ENCODE measurements around the gene KCNMA1. TPM values are rescaled to one million over a fixed set of nuclear protein-coding genes. Genes with fewer than 3 reads are reported as not detected.
A peak's percentile ranks its signal among the peaks of the same experiment; 100 is the strongest.

KCNMA1 gene
- total RNA-seq, 1 experiment from 2014 or later: 20.7 TPM

DNA sequence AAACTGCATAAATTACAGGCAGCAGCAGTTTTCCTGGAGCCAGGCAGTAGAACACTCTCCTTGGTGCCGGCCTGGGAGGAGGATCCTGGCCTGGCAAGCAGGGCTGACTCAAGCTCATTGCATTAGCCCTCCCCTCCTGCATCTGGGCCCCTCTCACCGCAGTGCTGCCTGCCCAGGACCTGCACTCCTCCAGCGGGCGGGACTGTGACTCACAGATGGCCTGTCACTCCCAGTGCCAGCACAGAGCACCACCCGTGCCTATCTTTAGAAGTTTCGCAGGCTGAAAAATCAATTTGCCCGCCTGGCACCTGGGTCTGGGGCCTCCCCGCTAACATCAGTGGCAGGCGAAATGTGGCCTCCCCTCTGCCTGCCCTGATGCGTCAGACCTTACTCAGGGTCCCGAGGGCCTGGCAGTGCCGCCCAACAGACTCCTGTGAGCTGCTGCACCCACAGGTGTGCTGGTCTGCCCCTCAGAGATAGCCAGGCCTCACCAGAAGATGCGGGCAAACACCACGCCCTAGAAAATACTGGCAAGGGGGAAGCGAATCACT is 123.8 kb downstream of the KCNMA1 start:
- Mint-ChIP-seq H3K4me3 (ENCODE audit: unreplicated experiment) (no peak overlapping the region), H3K27me3 (ENCODE audit: insufficient read depth, unreplicated experiment) (no peaks in the 10 kb centered on the region), H3K9me3 (ENCODE audit: unreplicated experiment) (no peaks in the 10 kb centered on the region), H3K36me3 (ENCODE audit: insufficient read depth, unreplicated experiment) (no peaks in the 10 kb centered on the region), H3K4me1 (ENCODE audit: low read depth, unreplicated experiment) (peaks cover 42% of the 10 kb centered on the region), H3K27ac (ENCODE audit: unreplicated experiment) (no peak overlapping the region)
- H3K27me3 ChIP-seq (replicated peaks; ENCODE audit: control insufficient read depth, insufficient read depth, low read length): no peaks in the 10 kb centered on the region
- CTCF ChIA-PET: no interaction called here
- no peak overlapping the region for H3K4me3 ChIP-seq (ENCODE audit: low read depth, low read length)
- no peaks in the 10 kb centered on the region for H3K36me3 ChIP-seq (ENCODE audit: control insufficient read depth, insufficient read depth, low read length)
- POLR2A ChIA-PET: interaction anchor here (0.6 kb wide), 1 partner anchor 9 kb away, joined by 9 read pairs; no protein-coding TSS in a partner anchor
- no TSS peak for BruUV-seq (replicated peaks)
- no peaks in the 10 kb centered on the region for H3K9me3 ChIP-seq
- DNase-seq: no peak
- peaks cover 29% of the 10 kb centered on the region for H3K4me1 ChIP-seq
- TF ChIP-seq, protein P1, sequence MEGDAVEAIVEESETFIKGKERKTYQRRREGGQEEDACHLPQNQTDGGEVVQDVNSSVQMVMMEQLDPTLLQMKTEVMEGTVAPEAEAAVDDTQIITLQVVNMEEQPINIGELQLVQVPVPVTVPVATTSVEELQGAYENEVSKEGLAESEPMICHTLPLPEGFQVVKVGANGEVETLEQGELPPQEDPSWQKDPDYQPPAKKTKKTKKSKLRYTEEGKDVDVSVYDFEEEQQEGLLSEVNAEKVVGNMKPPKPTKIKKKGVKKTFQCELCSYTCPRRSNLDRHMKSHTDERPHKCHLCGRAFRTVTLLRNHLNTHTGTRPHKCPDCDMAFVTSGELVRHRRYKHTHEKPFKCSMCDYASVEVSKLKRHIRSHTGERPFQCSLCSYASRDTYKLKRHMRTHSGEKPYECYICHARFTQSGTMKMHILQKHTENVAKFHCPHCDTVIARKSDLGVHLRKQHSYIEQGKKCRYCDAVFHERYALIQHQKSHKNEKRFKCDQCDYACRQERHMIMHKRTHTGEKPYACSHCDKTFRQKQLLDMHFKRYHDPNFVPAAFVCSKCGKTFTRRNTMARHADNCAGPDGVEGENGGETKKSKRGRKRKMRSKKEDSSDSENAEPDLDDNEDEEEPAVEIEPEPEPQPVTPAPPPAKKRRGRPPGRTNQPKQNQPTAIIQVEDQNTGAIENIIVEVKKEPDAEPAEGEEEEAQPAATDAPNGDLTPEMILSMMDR (IDR thresholded peaks at IDR 0.05; ENCODE audit: insufficient read depth in 1 of 2, low read depth in 1 of 2, low read length in 1 of 2, severe bottlenecking in 1 of 2, unreplicated experiment in 1 of 2): no peak
- intact Hi-C loops (cut with micrococcal nuclease; ENCODE audit: unreplicated experiment): loop anchor here (2.0 kb wide), 1 partner anchor 27 kb away; no protein-coding TSS in a partner anchor

DNA sequence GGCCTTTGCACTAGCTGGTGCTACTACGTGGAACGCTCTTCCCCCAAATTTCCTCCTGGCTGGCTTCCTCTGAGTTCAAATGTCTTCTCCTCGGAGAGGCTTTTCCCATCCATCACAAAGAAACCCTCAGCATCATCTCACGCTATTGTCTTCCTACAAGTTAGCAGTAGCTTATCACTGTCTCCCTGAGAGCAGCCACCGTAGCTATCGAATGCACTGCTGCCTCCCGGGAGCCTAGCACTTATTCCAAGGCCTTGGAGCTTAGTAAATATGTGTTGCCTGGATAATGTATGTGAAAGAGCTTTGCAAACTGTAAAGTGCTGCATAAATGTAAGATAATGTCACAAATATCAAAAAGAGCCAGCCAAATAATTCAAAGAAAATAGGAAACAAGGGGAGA is 124.4 kb downstream of the KCNMA1 start:
- Histone ChIP-seq H3K36me3 (ENCODE audit: control insufficient read depth, insufficient read depth, low read length) (no peaks in the 10 kb centered on the region), H3K4me1 (peaks cover 29% of the 10 kb centered on the region), H3K27me3 (replicated peaks; ENCODE audit: control insufficient read depth, insufficient read depth, low read length) (no peaks in the 10 kb centered on the region), H3K4me3 (ENCODE audit: low read depth, low read length) (no peak overlapping the region), H3K9me3 (no peaks in the 10 kb centered on the region)
- TF ChIP-seq, protein P1 (IDR thresholded peaks at IDR 0.05; ENCODE audit: insufficient read depth in 1 of 2, low read depth in 1 of 2, low read length in 1 of 2, severe bottlenecking in 1 of 2, unreplicated experiment in 1 of 2): no peak
- H3K36me3 Mint-ChIP-seq (ENCODE audit: insufficient read depth, unreplicated experiment): no peaks in the 10 kb centered on the region
- ChIA-PET CTCF (no interaction called here), POLR2A (interaction anchor here (0.6 kb wide), 2 partner anchors 10 to 117 kb away, joined by 3 to 9 read pairs; no protein-coding TSS in a partner anchor)
- DNase-seq: no peak
- H3K4me3 Mint-ChIP-seq (ENCODE audit: unreplicated experiment): no peak overlapping the region
- no peaks in the 10 kb centered on the region for H3K27me3 Mint-ChIP-seq (ENCODE audit: insufficient read depth, unreplicated experiment)
- intact Hi-C loops (cut with micrococcal nuclease; ENCODE audit: unreplicated experiment): loop anchor here (2.0 kb wide), 1 partner anchor 26 kb away; no protein-coding TSS in a partner anchor
- BruUV-seq (replicated peaks): no TSS peak
- H3K9me3 Mint-ChIP-seq (ENCODE audit: unreplicated experiment): no peaks in the 10 kb centered on the region
- peak overlapping the region; percentile 5 for H3K27ac Mint-ChIP-seq (ENCODE audit: unreplicated experiment)
- H3K4me1 Mint-ChIP-seq (ENCODE audit: low read depth, unreplicated experiment): peaks cover 42% of the 10 kb centered on the region

DNA sequence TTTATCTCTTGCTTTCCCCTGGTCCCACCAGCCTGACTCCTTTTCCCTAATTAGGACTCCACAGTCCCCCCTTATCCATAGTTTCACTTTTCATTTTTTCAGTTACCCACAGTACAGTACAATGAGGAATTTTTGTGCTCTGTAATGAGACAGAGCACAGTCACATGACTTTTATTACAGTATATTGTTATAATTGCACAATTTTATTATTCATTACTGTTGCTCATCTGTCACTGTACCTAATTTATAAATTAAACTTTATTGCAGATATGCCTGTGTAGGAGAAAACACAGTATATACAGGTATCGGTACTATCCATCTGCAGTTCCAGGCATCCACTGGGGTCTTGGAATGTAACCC is 125.4 kb downstream of the KCNMA1 start:
- intact Hi-C loops (cut with micrococcal nuclease; ENCODE audit: unreplicated experiment): loop anchor here (2.0 kb wide), 1 partner anchor 25 kb away; no protein-coding TSS in a partner anchor
- DNase-seq: no peak
- Histone ChIP-seq H3K4me1 (peaks cover 29% of the 10 kb centered on the region), H3K27me3 (replicated peaks; ENCODE audit: control insufficient read depth, insufficient read depth, low read length) (no peaks in the 10 kb centered on the region), H3K4me3 (ENCODE audit: low read depth, low read length) (no peak overlapping the region), H3K9me3 (no peaks in the 10 kb centered on the region), H3K36me3 (ENCODE audit: control insufficient read depth, insufficient read depth, low read length) (no peaks in the 10 kb centered on the region)
- TF ChIP-seq, protein P1 (IDR thresholded peaks at IDR 0.05; ENCODE audit: insufficient read depth in 1 of 2, low read depth in 1 of 2, low read length in 1 of 2, severe bottlenecking in 1 of 2, unreplicated experiment in 1 of 2): no peak
- Mint-ChIP-seq H3K4me3 (ENCODE audit: unreplicated experiment) (no peak overlapping the region), H3K27ac (ENCODE audit: unreplicated experiment) (peak overlapping the region; percentile 45), H3K36me3 (ENCODE audit: insufficient read depth, unreplicated experiment) (no peaks in the 10 kb centered on the region), H3K4me1 (ENCODE audit: low read depth, unreplicated experiment) (peaks cover 37% of the 10 kb centered on the region), H3K27me3 (ENCODE audit: insufficient read depth, unreplicated experiment) (no peaks in the 10 kb centered on the region), H3K9me3 (ENCODE audit: unreplicated experiment) (no peaks in the 10 kb centered on the region)
- POLR2A ChIA-PET: no interaction called here
- BruUV-seq (replicated peaks): no TSS peak
- CTCF ChIA-PET: no interaction called here
